Left ventricle myocardium inferior (tissue), 1 donor: Measurements from ENCODE around the gene LSAMP. TPM values are rescaled to one million over a fixed set of nuclear protein-coding genes. Genes with fewer than 3 reads are reported as not detected.

Experiments used
- DNase-seq: peaks from one replicate; pipeline ENCODE4 v3.0.0-alpha.2; 2020
- H3K27ac ChIP-seq: fragments of 200-600 bp; replicated peaks from 2 replicates; pipeline ENCODE4 v1.8.0; 2021
- H3K27me3 ChIP-seq: fragments of 200-600 bp; 2 replicates; pipeline ENCODE4 v1.8.0; 2021; ENCODE audit warnings: low read depth
- H3K36me3 ChIP-seq: fragments of 200-600 bp; 2 replicates; pipeline ENCODE4 v1.8.0; 2021
- H3K4me1 ChIP-seq: fragments of 200-600 bp; 2 replicates; pipeline ENCODE4 v1.8.0; 2021
- H3K4me3 ChIP-seq: fragments of 200-600 bp; 2 replicates; pipeline ENCODE4 v1.8.0; 2021; ENCODE audit warnings: mild to moderate bottlenecking, moderate library complexity
- H3K9me3 ChIP-seq: fragments of 200-600 bp; replicated peaks from 2 replicates; pipeline ENCODE4 v1.8.0; 2021
- intact Hi-C: fragments of 100-400 bp; cut with micrococcal nuclease; formaldehyde crosslinking; loops from one replicate; pipeline ENCODE4 v1.11.0; 2022
- total RNA-seq: library from RNA; stranded (reverse); fragmentation: NEBNext Ultra II Directional; extraction: Animal tissue kit (Norgen Biotek cat#: 25700); gene quantifications from one replicate; pipeline ENCODE4 v1.2.1, GENCODE V29; 2021
- TF ChIP-seq, protein P1 (sequence below): fragments of 200-600 bp; IDR thresholded peaks from 2 replicates; pipeline ENCODE4 v1.8.0; 2021; ENCODE audit warnings: antibody characterized with exemption, mild to moderate bottlenecking, borderline replicate concordance
- donor health status: DM: no; HTN: yes; CAD: no; lungs with severe emphysema.

LSAMP gene
- total RNA-seq, 1 donor from 2014 or later = 1.2 TPM

DNA sequence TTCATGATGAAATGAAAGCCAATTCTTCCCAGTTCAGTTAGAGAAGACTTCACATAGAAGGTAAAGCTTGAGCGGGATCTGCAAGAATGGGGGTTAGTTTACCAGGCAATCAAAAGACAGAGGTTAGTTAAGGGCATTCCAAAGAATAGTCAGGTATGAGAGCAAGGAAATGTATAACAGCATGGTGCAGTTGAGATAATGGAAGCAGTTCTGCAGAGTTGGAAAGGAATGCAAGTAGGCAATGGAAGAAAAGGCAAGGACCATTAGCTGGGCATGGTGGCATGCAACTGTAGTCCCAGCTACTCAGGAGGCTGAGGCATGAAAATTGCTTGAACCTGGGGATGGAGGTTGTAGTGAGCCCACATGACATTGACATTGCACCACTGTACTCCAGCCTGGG lies 55.0 kb downstream of the LSAMP start:
- no peaks in the 10 kb centered on the region for H3K4me1 ChIP-seq
- intact Hi-C loops = no loop called here
- TF ChIP-seq, protein P1, sequence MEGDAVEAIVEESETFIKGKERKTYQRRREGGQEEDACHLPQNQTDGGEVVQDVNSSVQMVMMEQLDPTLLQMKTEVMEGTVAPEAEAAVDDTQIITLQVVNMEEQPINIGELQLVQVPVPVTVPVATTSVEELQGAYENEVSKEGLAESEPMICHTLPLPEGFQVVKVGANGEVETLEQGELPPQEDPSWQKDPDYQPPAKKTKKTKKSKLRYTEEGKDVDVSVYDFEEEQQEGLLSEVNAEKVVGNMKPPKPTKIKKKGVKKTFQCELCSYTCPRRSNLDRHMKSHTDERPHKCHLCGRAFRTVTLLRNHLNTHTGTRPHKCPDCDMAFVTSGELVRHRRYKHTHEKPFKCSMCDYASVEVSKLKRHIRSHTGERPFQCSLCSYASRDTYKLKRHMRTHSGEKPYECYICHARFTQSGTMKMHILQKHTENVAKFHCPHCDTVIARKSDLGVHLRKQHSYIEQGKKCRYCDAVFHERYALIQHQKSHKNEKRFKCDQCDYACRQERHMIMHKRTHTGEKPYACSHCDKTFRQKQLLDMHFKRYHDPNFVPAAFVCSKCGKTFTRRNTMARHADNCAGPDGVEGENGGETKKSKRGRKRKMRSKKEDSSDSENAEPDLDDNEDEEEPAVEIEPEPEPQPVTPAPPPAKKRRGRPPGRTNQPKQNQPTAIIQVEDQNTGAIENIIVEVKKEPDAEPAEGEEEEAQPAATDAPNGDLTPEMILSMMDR = no peak

DNA sequence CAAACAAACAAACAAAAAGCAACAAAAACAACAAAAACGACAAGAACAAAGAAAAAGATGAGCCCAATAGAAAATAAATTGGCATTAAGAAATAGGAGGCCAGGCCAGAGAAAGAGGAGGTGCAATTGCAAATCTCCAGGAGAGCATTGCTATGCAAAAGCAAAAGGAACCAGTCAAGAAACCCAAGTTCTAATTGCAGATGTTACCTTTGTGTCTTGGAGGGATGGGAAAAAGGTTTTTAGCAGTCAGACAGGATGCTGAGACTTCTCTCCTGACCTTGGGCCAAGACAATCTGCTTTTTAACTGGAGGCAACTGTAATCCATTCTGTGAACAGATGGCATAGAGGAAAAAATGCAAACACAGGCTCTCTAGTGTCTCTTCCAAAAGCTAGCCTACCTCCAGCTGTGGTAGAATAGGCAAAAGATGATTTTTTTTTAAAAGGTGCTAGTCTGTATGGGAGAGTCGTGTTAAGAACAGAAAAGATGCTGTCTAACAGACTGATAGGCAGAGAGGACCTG lies 56.4 kb downstream of the LSAMP start:
- Histone ChIP-seq H3K27me3 (no peaks in the 10 kb centered on the region), H3K36me3 (no peaks in the 10 kb centered on the region), H3K4me3 (no peak overlapping the region), H3K4me1 (no peaks in the 10 kb centered on the region), H3K9me3 (no peaks in the 10 kb centered on the region), H3K27ac (no peak overlapping the region)
- no peak for DNase-seq
- TF ChIP-seq, protein P1 = no peak
- intact Hi-C loops = no loop called here

More for the DNA sequence above, 55.0 kb downstream of the LSAMP start:
- Histone ChIP-seq H3K27ac (no peak overlapping the region), H3K9me3 (no peaks in the 10 kb centered on the region), H3K4me3 (no peak overlapping the region), H3K27me3 (no peaks in the 10 kb centered on the region), H3K36me3 (no peaks in the 10 kb centered on the region)
- DNase-seq = no peak

DNA sequence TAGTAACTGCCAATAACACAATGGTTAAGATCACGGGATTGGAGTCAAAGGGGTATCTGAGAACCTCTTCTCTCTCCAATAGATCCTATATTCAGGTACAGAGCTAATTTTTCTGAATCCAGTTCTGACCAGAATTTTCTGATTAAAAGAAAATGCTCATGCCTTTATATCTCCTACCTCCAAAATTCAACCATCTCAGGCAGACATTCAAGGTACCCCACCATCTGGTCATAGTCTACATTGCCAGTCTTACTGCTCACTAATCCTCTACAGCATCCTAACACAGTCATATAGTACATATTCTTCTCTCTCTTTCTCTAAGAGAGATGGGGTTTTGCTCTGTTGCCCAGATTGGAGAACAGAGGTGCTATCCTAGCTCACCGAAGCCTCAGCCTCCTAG lies 59.1 kb downstream of the LSAMP start:
- TF ChIP-seq, protein P1 = no peak
- Histone ChIP-seq H3K9me3 (no peaks in the 10 kb centered on the region), H3K27ac (no peak overlapping the region), H3K4me3 (no peak overlapping the region), H3K4me1 (no peaks in the 10 kb centered on the region), H3K36me3 (no peaks in the 10 kb centered on the region), H3K27me3 (no peaks in the 10 kb centered on the region)
- no peak for DNase-seq
- intact Hi-C loops = no loop called here

DNA sequence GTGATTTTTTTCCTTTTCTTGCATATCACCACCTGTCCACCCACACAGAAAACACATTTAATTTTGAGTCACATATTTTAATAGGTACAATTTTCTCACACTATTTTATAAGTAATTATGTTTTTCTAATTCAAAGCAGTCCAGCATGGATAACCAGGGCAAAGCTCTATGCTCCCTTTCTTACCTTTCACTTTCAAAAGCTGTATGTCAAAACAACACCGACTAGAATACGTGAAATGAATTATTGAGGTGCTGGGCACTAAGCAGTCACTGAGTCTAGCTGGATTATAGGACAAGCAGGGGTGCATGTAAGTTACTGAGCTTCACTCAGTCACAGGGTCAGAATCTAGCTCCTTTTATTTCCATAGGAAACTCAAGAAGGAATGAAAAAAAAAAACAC lies 60.6 kb downstream of the LSAMP start:
- H3K36me3 ChIP-seq = no peaks in the 10 kb centered on the region
- DNase-seq = no peak
- intact Hi-C loops = no loop called here
- no peak overlapping the region for H3K27ac ChIP-seq
- H3K27me3 ChIP-seq = no peaks in the 10 kb centered on the region
- no peaks in the 10 kb centered on the region for H3K9me3 ChIP-seq
- no peaks in the 10 kb centered on the region for H3K4me1 ChIP-seq
- TF ChIP-seq, protein P1 = no peak
- no peak overlapping the region for H3K4me3 ChIP-seq

DNA sequence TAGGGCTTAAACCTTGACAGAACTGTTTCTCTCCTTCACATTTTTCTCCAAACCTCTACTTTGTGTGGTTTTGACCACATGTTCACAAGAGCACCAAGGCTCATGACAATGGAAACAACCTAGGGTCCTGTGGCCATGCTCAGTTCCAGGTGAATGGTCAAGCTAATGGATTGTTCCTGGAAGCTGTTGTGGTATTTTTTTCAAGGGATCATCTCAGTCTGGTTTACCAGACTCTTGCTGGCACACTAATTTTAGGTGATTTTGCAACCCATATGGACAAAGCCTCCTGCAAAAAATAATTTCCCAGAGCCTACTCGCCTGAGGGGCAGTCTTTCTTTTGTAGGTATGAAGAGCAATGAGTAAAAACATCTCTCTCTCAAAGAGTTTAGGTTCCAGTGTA lies 67.2 kb downstream of the LSAMP start:
- TF ChIP-seq, protein P1 = no peak
- Histone ChIP-seq H3K36me3 (no peaks in the 10 kb centered on the region), H3K27me3 (no peaks in the 10 kb centered on the region), H3K9me3 (no peaks in the 10 kb centered on the region), H3K4me1 (no peaks in the 10 kb centered on the region), H3K27ac (no peak overlapping the region), H3K4me3 (no peak overlapping the region)
- no peak for DNase-seq
- intact Hi-C loops = no loop called here
